HT1080 (cell line): Measurements from ENCODE around the gene MUC5AC. TPM values are rescaled to one million over a fixed set of nuclear protein-coding genes. Genes with fewer than 3 reads are reported as not detected.
"Not testable (repeated sequence)": the region's sequence is repeated elsewhere in the genome, so short reads cannot be mapped to it uniquely, and the experiment has no call there.

Experiments used
- DNase-seq: peaks from one replicate; pipeline ENCODE4 v3.0.0-alpha.2; 2015; ENCODE audit warnings: low read depth
- total RNA-seq: library from RNA; depleted of rRNA; stranded (reverse); fragments of >200 nt; shearing (Covaris generic); gene quantifications from 2 replicates; pipeline ENCODE4 v1.2.3, GENCODE V29; 2014

Gene MUC5AC
- total RNA-seq, 1 experiment from 2014 or later, result not detected

DNA sequence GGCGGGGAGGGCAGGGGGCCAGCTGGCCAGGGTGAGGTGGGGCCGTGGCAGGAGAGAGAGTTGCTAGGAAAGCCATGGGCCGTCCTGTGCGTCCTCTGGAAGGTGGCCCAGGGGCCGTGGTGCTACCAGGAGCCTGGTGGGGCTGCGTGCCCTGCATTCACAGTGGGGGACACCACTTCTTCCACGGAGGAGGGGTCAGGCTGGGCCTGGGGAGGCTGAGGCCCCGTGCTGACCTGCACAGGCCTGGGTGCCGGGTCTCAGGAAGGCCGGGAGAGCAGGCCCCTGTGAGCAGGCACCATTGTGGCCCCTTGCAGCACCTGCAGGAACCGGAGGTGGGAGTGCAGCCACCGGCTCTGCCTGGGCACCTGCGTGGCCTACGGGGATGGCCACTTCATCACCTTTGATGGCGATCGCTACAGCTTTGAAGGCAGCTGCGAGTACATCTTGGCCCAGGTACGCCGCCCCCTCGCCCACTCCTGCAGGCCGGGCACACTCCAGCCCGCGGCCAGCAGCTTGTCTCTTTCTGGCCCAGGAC, 77.1 kb downstream of the MUC5AC start:
- DNase-seq, result no peak

DNA sequence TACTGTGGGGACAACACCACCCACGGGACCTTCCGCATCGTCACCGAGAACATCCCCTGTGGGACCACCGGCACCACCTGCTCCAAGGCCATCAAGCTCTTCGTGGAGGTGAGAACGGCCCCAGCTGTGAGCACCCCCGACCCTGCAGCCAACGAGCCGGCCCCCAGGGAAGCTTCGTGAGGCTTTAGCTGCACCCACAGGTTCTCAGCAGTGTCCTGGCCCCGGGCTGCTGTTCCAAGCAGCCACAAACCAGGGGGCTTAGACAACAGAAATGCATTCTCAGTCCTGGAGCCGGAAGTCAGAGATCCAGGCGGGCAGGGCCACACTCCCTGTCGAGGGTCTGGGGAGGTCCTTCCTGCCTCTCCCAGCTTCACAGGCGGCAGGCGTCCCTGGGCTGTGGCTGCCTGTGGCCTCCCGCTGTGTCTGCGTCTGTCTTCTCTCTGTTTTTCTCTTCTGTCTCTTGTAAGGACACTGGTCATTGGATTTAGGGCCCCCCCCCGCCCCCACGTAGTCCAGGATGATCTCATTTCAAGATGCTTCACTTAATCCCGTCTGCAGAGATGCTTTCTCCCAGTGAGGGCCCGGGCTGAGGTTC, 77.7 kb downstream of the MUC5AC start:
- DNase-seq, result no peak

DNA sequence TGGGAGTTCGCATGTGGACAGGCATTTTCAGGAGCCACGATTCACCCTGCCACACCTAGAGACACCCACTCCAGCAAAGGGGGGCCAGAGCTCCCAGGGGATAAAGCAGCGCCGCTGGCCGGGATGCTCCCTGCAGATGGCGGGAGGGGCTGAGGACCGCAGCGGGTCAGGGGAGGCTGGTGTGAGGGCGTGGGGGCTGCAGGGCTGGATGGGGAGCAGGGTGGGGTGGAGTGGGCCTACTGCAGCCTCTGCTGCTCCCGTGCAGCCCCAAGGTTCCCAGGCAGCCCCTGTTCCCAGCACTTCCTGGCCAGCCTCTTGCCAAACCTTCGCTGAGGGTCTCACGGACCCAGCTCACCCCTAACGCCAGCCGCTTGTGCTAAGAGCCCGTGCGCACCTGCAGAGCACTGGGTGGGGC, 78.2 kb downstream of the MUC5AC start:
- DNase-seq, result no peak

DNA sequence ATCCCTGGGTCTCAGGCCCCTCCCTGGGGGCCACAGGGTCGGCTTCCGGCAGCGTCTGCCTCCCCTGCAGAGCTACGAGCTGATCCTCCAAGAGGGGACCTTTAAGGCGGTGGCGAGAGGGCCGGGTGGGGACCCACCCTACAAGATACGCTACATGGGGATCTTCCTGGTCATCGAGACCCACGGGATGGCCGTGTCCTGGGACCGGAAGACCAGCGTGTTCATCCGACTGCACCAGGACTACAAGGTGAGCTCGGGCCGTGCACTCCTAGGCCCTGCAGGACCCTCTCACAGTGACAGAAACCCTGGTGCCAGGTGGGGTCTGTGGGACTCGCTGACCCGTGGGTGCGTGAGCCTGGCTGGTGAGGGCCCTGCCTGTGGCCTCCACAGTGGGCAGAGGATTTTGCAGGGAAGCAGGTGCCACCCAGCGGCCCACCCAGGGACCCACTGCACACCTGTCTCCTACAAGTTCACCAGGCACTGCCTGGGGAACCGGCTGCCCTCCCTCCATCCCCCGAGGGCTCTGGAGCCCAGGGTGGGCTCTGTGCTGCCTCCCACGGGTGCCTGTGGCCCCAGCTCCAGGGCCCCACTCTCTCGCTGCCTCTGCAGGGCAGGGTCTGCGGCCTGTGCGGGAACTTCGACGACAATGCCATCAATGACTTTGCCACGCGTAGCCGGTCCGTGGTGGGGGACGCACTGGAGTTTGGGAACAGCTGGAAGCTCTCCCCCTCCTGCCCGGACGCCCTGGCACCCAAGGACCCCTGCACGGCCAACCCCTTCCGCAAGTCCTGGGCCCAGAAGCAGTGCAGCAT, 78.8 kb downstream of the MUC5AC start:
- no peak for DNase-seq

DNA sequence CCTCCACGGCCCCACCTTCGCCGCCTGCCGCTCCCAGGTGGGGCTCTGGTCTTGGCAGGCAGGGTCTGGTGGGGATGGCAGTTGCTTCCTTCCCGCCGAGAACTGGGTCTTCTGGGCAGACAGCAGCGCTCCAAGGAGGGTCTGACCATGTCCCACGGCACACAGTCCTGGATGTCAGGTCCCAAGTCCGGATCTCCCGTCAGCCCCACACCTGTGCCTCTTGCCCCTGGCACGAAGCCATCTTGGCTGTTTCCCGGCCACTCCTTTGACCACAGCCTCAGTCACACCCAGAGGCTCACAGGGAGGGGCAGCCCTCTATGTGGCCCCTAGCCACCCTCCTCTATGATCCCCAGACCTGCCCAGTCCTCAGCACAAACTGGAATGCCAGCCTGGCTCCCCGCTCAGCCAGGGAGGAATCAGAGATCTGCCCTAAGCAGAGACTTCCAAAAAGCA, 79.4 kb downstream of the MUC5AC start:
- DNase-seq, result no peak

DNA sequence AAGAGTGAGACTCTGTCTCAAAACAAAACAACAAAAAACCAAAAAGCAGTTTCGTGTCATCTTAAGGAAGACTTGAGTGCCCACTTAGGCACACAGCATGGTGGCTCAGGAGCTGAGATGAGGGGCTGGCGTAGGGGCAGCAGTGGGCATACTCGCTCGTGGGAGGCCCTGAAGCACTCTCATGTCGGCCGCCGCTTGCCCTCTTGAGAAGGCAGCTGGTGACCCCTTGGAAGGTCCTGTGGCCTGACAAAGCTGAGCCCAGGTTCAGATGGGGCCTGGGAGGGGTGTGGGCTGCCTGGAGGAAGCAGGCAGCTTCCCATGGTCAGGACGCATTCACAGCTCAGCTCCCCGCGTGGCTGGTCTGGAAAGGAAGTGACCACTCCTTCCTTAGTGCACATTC, 80.1 kb downstream of the MUC5AC start:
- DNase-seq, result no peak

DNA sequence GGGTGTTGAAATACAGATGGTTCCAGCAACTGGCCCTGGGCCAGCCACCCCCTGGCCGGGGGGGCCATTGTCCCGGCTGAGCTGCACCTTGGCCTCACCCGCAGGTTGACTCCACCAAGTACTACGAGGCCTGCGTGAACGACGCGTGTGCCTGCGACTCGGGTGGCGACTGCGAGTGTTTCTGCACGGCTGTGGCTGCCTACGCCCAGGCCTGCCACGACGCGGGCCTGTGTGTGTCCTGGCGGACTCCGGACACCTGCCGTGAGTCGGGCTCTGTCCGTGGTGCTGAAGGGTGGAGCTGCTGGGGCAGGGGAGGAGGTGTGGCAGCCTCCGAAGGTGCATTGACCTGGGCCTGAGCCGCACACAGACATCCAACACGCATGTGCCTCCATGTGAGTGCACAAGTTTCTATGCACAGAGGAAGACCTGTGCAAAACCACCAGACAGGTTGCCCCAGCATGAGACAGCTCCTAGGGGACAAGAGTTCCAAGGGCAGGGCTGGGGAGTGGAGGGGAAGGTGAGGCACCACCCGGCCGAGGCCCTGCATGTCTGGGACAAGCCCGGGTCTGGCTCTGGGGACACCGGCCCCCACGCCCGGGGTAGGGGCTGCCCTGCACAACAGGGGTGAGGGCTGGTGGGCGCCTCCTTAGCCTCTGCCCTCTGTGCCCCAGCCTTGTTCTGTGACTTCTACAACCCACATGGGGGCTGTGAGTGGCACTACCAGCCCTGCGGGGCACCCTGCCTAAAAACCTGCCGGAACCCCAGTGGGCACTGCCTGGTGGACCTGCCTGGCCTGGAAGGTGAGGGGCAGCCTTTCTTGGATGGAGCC, 81.2 kb downstream of the MUC5AC start:
- DNase-seq, result no peak

DNA sequence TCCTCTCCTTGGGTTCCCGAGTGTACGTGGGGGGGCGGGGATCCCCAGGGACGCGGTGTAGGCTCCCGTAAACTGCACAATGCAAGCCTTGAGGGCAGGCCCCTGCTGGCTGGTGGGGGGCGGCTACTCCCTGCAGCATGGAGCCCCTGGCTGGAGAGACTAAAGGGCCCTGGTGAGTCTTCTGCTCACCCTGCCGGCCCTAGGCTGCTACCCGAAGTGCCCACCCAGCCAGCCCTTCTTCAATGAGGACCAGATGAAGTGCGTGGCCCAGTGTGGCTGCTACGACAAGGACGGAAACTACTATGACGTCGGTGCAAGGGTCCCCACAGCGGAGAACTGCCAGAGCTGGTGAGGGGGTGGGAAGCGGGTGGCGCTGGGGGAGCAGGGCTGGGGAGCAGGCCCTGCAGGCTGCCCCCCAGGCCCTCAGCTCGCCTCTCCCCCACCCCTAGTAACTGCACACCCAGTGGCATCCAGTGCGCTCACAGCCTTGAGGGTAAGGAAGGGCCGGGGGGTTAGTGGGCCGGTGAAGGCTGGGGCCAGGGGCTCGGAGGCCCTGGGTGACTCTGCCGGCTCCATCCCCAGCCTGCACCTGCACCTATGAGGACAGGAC, 81.9 kb downstream of the MUC5AC start:
- no peak for DNase-seq

DNA sequence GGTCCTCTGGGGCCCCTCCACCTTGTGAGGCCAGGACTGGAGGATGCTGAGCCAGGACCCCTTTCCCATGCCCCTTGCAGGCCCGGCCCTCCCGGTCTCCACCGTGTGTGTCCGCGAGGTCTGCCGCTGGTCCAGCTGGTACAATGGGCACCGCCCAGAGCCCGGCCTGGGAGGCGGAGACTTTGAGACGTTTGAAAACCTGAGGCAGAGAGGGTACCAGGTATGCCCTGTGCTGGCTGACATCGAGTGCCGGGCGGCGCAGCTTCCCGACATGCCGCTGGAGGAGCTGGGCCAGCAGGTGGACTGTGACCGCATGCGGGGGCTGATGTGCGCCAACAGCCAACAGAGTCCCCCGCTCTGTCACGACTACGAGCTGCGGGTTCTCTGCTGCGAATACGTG, 83.0 kb downstream of the MUC5AC start:
- no peak for DNase-seq

DNA sequence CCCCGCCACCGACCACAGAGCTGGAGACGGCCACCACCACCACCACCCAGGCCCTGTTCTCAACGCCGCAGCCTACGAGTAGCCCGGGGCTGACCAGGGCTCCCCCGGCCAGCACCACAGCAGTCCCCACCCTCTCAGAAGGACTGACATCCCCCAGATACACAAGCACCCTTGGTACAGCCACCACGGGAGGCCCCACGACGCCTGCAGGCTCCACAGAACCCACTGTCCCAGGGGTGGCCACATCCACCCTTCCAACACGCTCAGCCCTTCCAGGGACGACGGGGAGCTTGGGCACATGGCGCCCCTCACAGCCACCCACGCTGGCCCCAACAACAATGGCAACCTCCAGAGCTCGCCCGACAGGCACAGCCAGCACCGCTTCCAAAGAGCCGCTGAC, 84.0 kb downstream of the MUC5AC start:
- DNase-seq, result no peak

DNA sequence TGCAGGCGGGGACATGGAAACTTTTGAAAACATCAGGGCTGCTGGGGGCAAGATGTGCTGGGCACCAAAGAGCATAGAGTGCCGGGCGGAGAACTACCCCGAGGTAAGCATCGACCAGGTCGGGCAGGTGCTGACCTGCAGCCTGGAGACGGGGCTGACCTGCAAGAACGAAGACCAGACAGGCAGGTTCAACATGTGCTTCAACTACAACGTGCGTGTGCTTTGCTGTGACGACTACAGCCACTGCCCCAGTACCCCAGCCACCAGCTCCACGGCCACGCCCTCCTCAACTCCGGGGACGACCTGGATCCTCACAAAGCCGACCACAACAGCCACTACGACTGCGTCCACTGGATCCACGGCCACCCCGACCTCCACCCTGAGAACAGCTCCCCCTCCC, 84.5 kb downstream of the MUC5AC start:
- DNase-seq, result no peak

DNA sequence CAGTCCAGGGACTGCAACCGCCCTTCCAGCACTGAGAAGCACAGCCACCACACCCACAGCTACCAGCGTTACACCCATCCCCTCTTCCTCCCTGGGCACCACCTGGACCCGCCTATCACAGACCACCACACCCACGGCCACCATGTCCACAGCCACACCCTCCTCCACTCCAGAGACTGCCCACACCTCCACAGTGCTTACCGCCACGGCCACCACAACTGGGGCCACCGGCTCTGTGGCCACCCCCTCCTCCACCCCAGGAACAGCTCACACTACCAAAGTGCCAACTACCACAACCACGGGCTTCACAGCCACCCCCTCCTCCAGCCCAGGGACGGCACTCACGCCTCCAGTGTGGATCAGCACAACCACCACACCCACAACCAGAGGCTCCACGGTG, 85.0 kb downstream of the MUC5AC start:
- DNase-seq, result not testable (repeated sequence)

DNA sequence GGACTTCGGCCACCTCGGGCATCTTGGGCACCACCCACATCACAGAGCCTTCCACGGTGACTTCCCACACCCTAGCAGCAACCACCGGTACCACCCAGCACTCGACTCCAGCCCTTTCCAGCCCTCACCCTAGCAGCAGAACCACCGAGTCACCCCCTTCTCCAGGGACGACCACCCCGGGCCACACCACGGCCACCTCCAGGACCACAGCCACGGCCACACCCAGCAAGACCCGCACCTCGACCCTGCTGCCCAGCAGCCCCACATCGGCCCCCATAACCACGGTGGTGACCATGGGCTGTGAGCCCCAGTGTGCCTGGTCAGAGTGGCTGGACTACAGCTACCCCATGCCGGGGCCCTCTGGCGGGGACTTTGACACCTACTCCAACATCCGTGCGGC, 85.8 kb downstream of the MUC5AC start:
- DNase-seq, result not testable (repeated sequence)

DNA sequence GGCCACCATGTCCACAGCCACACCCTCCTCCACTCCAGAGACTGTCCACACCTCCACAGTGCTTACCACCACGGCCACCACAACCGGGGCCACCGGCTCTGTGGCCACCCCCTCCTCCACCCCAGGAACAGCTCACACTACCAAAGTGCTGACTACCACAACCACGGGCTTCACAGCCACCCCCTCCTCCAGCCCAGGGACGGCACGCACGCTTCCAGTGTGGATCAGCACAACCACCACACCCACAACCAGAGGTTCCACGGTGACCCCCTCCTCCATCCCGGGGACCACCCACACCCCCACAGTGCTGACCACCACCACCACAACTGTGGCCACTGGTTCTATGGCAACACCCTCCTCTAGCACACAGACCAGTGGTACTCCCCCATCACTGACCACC, 86.8 kb downstream of the MUC5AC start:
- DNase-seq, result not testable (repeated sequence)

DNA sequence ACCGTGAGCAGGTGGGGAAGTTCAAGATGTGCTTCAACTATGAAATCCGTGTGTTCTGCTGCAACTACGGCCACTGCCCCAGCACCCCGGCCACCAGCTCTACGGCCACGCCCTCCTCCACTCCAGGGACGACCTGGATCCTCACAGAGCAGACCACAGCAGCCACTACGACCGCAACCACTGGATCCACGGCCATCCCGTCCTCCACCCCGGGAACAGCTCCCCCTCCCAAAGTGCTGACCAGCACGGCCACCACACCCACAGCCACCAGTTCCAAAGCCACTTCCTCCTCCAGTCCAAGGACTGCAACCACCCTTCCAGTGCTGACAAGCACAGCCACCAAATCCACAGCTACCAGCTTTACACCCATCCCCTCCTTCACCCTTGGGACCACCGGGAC, 88.0 kb downstream of the MUC5AC start:
- not testable (repeated sequence) for DNase-seq

DNA sequence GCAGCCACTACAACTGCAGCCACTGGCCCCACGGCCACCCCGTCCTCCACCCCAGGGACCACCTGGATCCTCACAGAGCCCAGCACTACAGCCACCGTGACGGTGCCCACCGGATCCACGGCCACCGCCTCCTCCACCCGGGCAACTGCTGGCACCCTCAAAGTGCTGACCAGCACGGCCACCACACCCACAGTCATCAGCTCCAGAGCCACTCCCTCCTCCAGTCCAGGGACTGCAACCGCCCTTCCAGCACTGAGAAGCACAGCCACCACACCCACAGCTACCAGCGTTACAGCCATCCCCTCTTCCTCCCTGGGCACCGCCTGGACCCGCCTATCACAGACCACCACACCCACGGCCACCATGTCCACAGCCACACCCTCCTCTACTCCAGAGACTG, 88.5 kb downstream of the MUC5AC start:
- DNase-seq, result not testable (repeated sequence)

DNA sequence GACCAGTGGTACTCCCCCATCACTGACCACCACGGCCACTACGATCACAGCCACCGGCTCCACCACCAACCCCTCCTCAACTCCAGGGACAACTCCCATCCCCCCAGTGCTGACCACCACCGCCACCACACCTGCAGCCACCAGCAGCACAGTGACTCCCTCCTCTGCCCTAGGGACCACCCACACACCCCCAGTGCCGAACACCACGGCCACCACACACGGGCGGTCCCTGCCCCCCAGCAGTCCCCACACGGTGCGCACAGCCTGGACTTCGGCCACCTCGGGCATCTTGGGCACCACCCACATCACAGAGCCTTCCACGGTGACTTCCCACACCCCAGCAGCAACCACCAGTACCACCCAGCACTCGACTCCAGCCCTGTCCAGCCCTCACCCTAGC, 89.3 kb downstream of the MUC5AC start:
- not testable (repeated sequence) for DNase-seq

DNA sequence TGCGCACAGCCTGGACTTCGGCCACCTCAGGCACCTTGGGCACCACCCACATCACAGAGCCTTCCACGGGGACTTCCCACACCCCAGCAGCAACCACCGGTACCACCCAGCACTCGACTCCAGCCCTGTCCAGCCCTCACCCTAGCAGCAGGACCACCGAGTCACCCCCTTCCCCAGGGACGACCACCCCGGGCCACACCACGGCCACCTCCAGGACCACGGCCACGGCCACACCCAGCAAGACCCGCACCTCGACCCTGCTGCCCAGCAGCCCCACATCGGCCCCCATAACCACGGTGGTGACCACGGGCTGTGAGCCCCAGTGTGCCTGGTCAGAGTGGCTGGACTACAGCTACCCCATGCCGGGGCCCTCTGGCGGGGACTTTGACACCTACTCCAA, 91.2 kb downstream of the MUC5AC start:
- DNase-seq, result not testable (repeated sequence)

DNA sequence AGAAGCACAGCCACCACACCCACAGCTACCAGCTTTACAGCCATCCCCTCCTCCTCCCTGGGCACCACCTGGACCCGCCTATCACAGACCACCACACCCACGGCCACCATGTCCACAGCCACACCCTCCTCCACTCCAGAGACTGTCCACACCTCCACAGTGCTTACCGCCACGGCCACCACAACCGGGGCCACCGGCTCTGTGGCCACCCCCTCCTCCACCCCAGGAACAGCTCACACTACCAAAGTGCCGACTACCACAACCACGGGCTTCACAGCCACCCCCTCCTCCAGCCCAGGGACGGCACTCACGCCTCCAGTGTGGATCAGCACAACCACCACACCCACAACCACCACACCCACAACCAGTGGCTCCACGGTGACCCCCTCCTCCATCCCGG, 92.7 kb downstream of the MUC5AC start:
- not testable (repeated sequence) for DNase-seq
